ENCODE results near the gene SGIP1.

DNA sequence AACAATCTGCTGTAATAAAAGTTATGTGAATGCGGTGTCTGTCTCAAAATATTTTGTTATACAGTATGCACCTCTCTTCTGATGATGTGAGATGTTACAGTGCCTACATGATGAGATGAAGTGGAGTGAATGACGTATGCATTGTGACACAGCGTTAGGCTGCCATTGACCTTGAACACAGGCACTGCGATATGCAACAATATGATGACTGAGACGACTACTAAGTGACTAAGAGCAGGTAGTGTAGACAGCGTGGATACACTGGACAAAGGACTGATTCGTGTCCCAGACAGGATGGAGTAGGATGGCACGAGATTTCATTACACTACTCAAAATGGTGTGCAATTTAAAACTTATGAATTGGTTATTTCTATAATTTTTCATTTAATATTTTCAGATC is 8.4 kb downstream of the SGIP1 start:
- TF ChIP-seq, protein P1, sequence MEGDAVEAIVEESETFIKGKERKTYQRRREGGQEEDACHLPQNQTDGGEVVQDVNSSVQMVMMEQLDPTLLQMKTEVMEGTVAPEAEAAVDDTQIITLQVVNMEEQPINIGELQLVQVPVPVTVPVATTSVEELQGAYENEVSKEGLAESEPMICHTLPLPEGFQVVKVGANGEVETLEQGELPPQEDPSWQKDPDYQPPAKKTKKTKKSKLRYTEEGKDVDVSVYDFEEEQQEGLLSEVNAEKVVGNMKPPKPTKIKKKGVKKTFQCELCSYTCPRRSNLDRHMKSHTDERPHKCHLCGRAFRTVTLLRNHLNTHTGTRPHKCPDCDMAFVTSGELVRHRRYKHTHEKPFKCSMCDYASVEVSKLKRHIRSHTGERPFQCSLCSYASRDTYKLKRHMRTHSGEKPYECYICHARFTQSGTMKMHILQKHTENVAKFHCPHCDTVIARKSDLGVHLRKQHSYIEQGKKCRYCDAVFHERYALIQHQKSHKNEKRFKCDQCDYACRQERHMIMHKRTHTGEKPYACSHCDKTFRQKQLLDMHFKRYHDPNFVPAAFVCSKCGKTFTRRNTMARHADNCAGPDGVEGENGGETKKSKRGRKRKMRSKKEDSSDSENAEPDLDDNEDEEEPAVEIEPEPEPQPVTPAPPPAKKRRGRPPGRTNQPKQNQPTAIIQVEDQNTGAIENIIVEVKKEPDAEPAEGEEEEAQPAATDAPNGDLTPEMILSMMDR (conservative IDR thresholded peaks at IDR 0.05; ENCODE audit: low read depth in 2 of 2) = no peak
- TF ChIP-seq POLR2AphosphoS5 (IDR thresholded peaks at IDR 0.05; ENCODE audit: low read depth) = no peak
- no peak for TF ChIP-seq EZH2phosphoT487 (IDR thresholded peaks at IDR 0.05; ENCODE audit: unreplicated experiment)
- no peak for TF ChIP-seq ZNF114 (CRISPR knock-in tag; IDR thresholded peaks at IDR 0.05)
- TF ChIP-seq EZH2 (IDR thresholded peaks at IDR 0.05; ENCODE audit: low read depth, unreplicated experiment) = no peak

All from GM23338 (cell line).